ENCODE measurements around the gene USB1.

DNA sequence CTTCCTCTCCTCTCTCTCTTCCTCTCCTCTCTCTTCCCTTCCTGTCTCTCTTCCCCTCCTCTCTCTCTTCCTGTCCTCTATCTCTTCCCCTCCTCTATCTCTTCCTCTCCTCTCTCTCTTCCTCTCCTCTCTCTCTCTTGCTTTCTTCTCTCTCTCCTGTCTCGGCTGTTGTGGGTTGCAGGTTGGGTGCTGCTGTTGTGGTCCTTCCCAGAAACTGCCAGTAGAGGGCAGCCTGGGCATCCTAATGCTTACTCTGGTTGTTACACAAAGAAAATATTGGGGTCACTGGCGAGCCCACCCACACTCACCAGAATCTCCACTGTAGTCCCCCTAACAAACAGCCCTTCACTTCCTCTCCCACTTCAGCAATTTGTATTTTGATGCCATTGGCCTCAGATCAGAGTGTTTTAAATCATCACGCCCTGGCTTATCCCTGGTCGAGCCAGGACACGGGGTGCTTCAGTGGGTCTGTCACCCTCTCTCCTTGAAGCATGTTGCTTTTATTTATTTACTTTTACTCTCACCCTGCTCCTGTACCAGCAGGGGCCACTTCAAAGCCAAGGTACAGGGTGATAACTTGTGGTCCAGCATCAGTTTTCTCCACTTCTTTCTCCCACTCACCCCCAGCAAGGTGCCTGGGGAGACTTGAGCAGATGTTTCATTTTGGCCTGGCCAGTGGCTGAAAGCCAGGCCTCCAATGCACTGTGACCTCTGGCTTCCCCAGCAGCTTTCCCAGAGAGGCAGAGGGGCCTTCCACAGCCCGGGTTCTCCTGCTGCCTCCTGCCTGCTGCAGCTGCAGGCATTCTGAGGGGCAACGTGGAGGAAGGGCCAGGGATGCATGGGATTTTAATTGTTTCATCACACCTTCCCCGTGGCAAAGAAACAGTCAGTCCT, 19.7 kb downstream of the USB1 start:
- TF ChIP-seq, protein P1, sequence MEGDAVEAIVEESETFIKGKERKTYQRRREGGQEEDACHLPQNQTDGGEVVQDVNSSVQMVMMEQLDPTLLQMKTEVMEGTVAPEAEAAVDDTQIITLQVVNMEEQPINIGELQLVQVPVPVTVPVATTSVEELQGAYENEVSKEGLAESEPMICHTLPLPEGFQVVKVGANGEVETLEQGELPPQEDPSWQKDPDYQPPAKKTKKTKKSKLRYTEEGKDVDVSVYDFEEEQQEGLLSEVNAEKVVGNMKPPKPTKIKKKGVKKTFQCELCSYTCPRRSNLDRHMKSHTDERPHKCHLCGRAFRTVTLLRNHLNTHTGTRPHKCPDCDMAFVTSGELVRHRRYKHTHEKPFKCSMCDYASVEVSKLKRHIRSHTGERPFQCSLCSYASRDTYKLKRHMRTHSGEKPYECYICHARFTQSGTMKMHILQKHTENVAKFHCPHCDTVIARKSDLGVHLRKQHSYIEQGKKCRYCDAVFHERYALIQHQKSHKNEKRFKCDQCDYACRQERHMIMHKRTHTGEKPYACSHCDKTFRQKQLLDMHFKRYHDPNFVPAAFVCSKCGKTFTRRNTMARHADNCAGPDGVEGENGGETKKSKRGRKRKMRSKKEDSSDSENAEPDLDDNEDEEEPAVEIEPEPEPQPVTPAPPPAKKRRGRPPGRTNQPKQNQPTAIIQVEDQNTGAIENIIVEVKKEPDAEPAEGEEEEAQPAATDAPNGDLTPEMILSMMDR (IDR thresholded peaks at IDR 0.05), result peak in 3 of 4 experiments; percentile 67 to 81 (median 77)
- no peak for TF ChIP-seq POLR2AphosphoS5 (IDR thresholded peaks at IDR 0.05)
- TF ChIP-seq POLR2A (IDR thresholded peaks at IDR 0.05), result no peak

Data from gastroesophageal sphincter (tissue), 3 donors.